ENCODE data around the gene SPAG5.
"Not testable (repeated sequence)": the region's sequence is repeated elsewhere in the genome, so short reads cannot be mapped to it uniquely, and the experiment has no call there.

The SPAG5 gene

GRCh38 chr17:28579526-28579925 lies 19.3 kb downstream of the SPAG5 start:
- H3K36me3 ChIP-seq: peaks cover 78% of the 10 kb centered on the region
- no peaks in the 10 kb centered on the region for H3K27me3 ChIP-seq (ENCODE audit: insufficient read depth, low read depth, severe bottlenecking)
- no peaks in the 10 kb centered on the region for H3K9me3 ChIP-seq (ENCODE audit: severe bottlenecking)
- DNase-seq: no peak
- H3K4me3 ChIP-seq (ENCODE audit: low read depth, low read length): no peak overlapping the region
- TF ChIP-seq, protein P1, sequence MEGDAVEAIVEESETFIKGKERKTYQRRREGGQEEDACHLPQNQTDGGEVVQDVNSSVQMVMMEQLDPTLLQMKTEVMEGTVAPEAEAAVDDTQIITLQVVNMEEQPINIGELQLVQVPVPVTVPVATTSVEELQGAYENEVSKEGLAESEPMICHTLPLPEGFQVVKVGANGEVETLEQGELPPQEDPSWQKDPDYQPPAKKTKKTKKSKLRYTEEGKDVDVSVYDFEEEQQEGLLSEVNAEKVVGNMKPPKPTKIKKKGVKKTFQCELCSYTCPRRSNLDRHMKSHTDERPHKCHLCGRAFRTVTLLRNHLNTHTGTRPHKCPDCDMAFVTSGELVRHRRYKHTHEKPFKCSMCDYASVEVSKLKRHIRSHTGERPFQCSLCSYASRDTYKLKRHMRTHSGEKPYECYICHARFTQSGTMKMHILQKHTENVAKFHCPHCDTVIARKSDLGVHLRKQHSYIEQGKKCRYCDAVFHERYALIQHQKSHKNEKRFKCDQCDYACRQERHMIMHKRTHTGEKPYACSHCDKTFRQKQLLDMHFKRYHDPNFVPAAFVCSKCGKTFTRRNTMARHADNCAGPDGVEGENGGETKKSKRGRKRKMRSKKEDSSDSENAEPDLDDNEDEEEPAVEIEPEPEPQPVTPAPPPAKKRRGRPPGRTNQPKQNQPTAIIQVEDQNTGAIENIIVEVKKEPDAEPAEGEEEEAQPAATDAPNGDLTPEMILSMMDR (IDR thresholded peaks at IDR 0.05; ENCODE audit: low read depth, low read length): no peak
- no peak overlapping the region for H3K27ac ChIP-seq

- Histone ChIP-seq H3K27ac (no peak overlapping the region), H3K27me3 (ENCODE audit: insufficient read depth, low read depth, severe bottlenecking) (no peaks in the 10 kb centered on the region), H3K36me3 (peaks cover 68% of the 10 kb centered on the region), H3K9me3 (ENCODE audit: severe bottlenecking) (no peaks in the 10 kb centered on the region), H3K4me3 (ENCODE audit: low read depth, low read length) (no peak overlapping the region)
- DNase-seq: no peak
- TF ChIP-seq, protein P1 (IDR thresholded peaks at IDR 0.05; ENCODE audit: low read depth, low read length): no peak
Observed at GRCh38 chr17:28578246-28579195, 20.3 kb downstream of the SPAG5 start.

- Histone ChIP-seq H3K4me3 (ENCODE audit: low read depth, low read length) (no peak overlapping the region), H3K27me3 (ENCODE audit: insufficient read depth, low read depth, severe bottlenecking) (no peaks in the 10 kb centered on the region), H3K27ac (no peak overlapping the region), H3K36me3 (peaks cover 57% of the 10 kb centered on the region), H3K9me3 (ENCODE audit: severe bottlenecking) (no peaks in the 10 kb centered on the region)
- TF ChIP-seq, protein P1 (IDR thresholded peaks at IDR 0.05; ENCODE audit: low read depth, low read length): no peak
- DNase-seq: no peak
Observed at GRCh38 chr17:28577466-28577824, 21.4 kb downstream of the SPAG5 start.

DNA sequence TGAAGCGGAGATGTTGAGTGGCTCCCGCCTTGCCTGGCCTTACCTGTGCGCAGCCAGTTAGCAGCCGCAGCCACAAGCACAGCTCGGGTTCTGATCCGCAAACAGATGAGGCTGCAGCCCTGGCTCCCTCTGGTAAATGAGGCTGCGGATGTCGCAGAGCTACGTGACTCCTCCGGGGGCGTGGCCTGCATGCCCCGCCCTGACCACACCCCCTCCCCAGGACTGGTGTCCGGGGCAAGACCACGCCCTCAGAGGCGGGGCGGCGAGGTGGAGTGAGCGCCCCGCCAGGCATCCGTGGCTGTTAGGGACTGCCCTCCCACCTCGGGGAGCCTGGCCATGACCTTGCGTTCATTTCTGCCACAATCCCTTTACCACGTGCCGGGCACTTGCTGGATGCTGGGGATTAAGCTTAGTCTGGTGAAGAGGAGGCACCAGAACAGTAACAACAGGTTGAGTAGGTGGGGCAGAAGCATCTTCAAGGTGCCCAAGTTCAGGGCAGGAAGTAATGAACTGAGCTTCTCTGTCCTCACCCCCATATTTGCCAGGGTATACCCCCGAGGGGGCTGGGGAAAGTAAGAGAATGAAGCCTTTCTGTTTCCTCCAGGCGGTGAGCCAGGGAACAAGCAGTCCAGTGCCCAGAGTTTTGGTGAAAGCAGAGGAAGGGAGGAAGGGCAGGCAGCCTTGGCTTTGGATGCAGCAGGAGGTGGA lies 21.9 kb downstream of the SPAG5 start, which contains the start of gene ALDOC:
Gene ALDOC (minus strand): TSS at position 138 of the 708 bp plus-strand sequence. CDS start 1,363 bp downstream, outside the sequence.
- peaks cover 52% of the 10 kb centered on the region for H3K36me3 ChIP-seq
- peak; percentile 84 for DNase-seq
- H3K4me3 ChIP-seq (ENCODE audit: low read depth, low read length): no peak within 1 kb of the TSS
- no peaks in the 10 kb centered on the region for H3K27me3 ChIP-seq (ENCODE audit: insufficient read depth, low read depth, severe bottlenecking)
- H3K9me3 ChIP-seq (ENCODE audit: severe bottlenecking): no peaks in the 10 kb centered on the region
- TF ChIP-seq, protein P1 (IDR thresholded peaks at IDR 0.05; ENCODE audit: low read depth, low read length): no peak
- H3K27ac ChIP-seq: no peak within 1 kb of the TSS

- H3K4me3 ChIP-seq (ENCODE audit: low read depth, low read length); H3K27me3 ChIP-seq (ENCODE audit: insufficient read depth, low read depth, severe bottlenecking); H3K27ac ChIP-seq; DNase-seq; H3K9me3 ChIP-seq (ENCODE audit: severe bottlenecking): not testable (repeated sequence)
- peaks cover 50% of the 10 kb centered on the region for H3K36me3 ChIP-seq
Observed at GRCh38 chr17:28576016-28576415, 22.8 kb downstream of the SPAG5 start.

GRCh38 chr17:28575126-28575795 lies 23.6 kb downstream of the SPAG5 start:
- Histone ChIP-seq H3K27ac (no peak overlapping the region), H3K27me3 (ENCODE audit: insufficient read depth, low read depth, severe bottlenecking) (no peaks in the 10 kb centered on the region), H3K4me3 (ENCODE audit: low read depth, low read length) (no peak overlapping the region), H3K9me3 (ENCODE audit: severe bottlenecking) (no peaks in the 10 kb centered on the region), H3K36me3 (peaks cover 43% of the 10 kb centered on the region)
- DNase-seq: no peak
- TF ChIP-seq, protein P1 (IDR thresholded peaks at IDR 0.05; ENCODE audit: low read depth, low read length): 0 out of 2 replicates have a peak, but pooled peaks have one; percentile 34

Measured in WERI-Rb-1 (cell line).